Activated CD8-positive, alpha-beta memory T cell treated with anti-CD3 and anti-CD28 coated beads, Interleukin-2, amount 50 U/mL, for 4 hours (primary cell): ENCODE results near the gene PHAF1.

Experiments used
- DNase-seq: peaks from one replicate; pipeline ENCODE4 v3.0.0-alpha.2; 2020

PHAF1 gene

DNA sequence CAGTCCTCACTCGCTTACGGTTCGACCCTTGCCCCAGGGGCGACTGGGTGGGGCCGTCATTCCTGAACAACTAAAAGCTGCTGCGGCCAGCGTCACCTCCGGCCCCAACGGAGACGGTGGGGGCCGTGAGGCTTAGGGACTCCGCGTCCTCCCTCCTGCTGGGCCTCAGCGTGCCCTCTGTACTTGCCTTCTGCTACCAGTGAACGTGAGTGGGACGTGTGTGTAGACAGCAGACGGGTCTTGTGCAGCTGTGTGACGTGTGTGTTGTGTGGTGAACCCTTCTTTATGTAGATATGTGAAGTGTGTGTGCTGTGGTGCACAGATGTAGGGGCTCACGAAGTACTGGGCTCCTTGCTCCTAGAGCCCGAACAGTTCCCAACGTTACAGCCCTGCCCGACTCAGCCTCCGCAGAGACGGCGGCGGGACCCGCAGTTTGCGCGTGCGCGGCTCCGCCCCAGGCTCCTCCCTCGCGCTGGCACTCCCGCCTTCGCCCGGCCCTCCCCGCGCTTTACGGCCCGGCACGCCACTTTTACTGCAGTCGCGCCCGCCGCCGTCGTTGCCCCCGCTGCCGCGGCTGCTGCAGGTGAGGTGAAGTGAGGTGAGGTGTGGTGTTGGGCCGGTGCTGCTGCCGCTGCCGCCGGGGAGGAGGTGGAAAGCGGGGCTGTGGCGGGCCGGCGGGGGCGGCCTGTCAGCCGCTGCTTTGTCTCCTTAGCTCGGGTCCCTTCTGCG is at the start of gene PHAF1:
PHAF1 (plus strand) TSS at position 535 of the 729 bp plus-strand sequence. CDS start 235 bp downstream, outside the sequence.
- peak; percentile 96 for DNase-seq

DNA sequence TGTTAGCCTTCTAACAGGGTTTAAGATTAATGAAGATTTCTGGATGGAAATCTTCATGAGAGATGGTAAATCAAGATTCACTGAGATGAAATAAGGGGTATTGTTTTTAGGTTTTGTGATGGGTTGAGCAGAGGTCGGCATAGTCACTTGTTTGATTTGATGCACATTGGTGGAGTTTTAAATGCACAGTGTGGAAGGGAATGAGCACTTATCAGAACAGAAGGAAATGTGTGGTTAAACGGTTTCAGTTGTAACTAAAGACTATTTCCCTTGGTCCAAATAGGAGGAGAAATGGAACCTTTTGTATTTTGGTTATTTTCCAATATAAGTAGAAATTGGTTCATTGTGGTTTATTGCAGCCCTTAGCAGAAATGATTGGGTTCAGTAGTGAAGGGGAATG is 46.7 kb upstream of the PHAF1 start:
- no peak for DNase-seq

DNA sequence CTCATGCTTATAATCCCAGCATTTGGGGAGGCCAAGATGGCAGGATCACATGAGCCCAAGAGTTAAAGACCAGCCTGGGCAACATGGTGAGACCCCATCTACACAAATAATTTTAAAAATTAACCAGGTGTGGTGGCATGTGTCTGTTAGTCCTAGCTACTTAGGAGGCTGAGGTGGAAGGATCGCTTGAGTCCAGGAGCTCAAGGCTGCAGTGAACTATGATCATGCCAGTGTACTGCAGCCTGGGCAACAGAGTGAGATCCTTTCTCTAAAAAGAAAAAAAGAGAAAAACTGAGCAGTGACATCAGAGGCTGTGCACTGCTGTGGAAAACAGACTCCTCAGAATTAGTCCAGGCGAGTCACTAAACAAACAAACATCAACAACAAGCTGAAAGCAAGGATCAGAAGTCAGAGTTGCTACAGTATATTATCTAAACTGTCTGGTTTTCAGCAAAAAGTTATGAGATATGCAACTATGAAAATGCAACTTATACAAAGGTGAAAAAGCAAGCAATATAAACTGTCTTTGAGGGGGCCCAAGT is 41.5 kb upstream of the PHAF1 start:
- DNase-seq = no peak

DNA sequence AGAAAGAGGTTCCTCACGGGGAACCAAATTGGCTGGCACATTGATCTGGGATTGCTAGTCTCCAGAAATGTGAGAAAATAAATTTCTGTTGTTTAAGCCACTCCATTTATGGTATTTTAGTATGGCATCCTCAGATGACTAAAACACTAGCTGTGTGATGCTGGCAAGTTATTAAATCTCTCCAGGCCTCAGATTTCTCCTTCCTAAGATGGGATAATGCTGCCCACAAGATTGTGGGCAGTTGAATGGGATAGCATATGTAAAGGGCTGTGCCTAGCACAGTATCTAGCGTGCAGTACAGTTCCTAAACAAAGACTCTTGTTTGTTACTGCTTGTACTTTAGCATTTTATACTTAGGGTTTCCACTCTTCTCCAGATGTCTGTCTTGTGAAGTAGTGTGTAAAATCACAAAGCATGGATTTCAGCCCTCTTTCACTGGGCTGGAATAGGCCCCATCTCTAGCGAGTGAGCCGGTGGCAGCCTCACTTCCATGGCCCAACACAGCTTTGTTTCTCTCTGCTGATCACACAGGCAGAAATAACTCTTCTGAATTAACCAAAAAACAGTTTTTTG is 38.2 kb upstream of the PHAF1 start:
- no peak for DNase-seq

DNA sequence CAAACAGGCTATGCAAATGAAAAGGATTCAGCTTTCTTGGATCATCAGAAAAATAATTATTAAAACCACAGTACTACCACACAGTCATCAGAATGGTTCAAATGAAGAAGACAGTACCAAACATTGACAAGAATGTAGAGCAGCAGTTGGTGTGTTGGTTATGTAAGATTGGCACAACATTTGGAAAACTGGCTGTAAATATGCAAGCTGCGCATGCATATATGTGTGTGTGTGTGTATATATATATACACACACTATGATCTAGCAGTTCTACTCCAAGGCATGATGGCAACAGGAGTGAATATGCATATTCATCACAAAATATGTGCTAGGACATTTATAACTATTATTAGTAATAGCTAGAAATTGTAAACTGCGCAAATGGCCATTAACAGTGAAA is 34.4 kb upstream of the PHAF1 start:
- DNase-seq = no peak

DNA sequence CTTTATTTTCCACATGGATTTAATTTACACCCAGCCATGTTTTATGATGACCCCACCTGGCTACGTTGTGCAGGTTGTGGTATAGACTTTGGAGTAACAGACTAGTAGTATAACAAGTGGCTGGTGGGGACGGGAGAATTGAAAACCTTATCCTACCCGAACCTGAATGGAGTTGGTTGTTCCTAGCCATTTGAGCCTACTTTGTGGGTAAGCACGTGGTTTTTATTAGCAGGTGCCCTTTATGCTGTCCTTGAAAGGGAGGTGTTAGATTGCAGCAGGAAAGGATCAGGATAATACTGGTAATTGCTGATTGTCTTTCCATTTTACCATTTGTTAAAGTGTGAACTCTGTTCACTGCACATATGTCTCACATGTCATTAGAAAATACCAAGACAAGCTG is 31.9 kb upstream of the PHAF1 start:
- DNase-seq = no peak

DNA sequence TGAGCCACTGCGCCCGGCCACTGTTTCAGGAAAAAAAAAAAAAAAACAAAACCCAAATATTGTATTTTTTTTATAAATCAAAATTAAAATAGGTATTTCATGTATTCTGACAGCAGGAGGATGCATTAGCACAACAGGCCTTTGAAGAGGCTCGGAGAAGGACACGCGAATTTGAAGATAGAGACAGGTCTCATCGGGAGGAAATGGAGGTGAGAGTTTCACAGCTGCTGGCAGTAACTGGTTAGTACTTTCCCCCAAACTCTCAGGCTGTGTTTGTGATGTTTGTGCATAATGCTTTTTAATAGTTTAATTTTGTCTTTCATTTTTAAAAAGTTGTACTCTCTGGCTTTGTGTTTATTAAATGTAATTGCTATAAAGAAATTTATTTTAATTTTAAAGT is 27.6 kb upstream of the PHAF1 start:
- DNase-seq = no peak

DNA sequence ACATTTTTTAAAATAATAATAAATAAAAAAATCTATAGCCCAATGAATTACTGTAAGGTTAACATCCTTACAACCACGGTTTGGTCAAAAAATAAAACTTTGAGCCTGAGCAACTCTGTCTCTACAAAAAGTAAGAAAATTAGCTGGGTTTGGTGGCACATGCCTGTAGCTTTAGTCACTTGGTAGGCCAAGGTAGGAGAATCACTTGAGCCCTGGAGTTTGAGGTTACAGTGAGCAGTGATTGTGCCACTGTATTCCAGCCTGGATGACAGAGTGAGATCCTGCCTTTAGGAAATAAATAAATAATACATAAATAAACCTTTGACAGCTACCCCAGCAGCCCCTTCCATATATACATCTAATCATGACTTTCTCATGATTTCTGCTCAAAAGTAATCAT is 26.9 kb upstream of the PHAF1 start:
- no peak for DNase-seq

DNA sequence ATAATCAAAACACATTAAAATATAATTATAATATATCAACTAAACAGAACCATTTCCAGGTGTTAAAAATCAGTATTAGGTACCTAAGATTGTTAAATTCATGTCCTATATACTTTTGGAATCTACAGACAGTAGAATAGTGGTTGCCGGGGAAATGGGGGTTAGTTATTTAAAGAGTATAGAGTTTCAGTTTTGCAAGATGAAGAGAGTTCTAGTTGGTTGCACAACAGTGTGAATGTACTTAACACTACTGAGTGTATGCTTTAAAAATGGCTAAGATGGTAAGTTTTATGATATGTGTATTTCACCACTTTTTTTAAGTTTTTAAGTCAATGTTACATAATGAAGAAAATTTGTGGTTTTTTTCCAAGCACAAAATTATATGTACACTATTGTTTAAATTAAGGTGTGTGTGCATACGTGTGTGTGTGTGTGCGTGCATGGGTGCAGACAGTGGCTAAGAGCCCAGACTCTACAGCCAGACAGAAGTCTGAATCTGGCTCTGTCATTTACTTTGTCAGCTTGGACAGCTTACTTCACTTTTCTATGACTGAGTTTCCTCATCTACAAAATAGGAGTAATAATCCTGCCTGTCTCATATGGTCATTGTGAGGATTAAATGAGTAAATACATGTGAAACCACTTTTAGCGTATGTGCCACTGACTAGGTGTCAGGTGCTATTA is 25.3 kb upstream of the PHAF1 start:
- no peak for DNase-seq

DNA sequence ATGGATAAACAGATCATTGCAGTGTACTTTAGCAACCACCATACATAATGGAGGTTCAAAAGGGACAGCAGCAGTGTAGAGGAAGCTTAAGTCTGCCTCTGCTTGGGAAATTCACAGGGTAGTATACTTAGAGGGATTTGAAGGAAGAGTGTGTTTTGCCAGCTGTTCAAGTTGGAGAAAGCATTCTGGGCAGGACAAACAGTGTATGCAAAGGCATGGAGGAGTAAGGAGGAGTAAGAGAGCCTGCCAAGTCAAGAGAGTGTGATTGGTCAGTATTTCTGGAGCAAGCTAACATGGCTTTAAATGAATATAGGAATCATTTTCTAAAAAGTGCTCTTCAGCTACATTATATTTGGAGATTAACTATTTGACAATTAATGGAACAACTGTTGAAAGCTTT is 22.9 kb upstream of the PHAF1 start:
- no peak for DNase-seq

DNA sequence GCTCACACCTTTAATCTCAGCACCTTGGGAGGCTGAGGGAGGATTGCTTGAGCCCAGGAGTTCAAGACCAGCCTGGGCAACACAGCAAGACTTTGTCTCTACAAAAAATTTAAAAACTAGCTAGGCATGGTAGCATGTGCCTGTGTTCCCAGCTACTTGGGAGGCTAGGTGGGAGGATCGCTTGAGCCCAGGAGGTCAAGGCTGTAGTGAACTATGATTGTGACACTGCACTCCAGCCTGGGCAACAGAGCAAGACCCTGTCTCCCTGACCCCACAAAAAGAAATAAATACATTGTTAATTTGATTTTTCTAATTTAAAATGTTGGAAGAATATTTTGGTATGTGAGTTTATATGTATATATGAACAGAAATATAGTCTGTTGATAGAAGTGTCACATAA is 22.4 kb upstream of the PHAF1 start:
- DNase-seq = no peak

DNA sequence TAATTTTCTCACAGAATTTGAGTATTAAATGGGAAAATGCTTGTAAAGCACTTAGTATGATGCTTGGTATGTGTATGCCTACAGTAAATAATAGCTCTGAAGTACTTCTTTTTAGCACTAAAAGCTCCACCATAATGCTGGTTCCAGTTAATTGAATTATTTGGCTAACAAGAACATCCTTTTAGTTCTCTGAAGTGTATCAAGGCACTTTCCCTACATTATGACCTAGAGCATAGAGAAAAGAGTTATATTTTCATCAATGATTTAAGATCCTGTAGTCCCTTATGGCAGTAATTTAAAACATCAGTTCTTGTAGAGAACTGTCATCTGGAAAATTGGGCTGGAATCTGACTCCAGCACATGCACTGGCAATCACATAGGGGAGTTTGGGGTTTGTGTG is 21.9 kb upstream of the PHAF1 start:
- no peak for DNase-seq

DNA sequence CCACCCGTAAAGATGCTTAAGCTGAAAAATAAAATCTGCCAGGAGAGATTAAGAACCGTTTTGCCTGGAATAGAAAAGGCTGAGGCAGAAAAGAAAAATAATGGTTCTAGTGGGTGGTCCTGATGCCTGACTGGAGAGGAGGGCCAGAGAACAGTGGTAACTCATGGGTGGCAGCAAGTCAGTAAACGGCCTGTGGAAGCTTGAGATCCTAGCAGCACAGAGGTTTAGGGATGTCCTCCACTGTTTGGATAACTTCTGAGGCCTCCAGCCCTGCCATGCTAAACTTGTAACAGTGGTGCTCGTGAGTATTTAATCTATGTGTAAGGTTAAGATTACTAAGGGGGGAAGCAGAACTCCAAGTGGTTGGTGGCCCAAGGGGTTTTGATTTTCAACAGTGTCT is 21.2 kb upstream of the PHAF1 start:
- DNase-seq = no peak

DNA sequence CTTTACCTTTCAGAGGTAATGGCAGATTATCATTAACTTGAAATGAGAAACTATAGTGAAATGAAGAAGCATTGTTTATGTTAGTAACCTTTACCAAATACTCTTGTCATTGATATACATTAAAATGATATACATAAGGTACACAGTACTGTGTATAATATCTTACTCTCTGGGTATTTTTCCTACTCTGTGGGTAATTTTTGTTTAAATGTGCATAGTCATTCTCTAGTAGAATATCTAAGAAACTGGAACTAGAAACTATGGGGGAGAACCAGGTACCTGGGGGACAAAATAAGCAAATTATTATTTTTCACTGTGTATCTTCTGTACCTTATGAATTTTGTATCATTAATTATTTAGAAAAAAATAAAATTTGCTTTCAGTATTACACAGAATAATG is 20.6 kb upstream of the PHAF1 start:
- DNase-seq = no peak

DNA sequence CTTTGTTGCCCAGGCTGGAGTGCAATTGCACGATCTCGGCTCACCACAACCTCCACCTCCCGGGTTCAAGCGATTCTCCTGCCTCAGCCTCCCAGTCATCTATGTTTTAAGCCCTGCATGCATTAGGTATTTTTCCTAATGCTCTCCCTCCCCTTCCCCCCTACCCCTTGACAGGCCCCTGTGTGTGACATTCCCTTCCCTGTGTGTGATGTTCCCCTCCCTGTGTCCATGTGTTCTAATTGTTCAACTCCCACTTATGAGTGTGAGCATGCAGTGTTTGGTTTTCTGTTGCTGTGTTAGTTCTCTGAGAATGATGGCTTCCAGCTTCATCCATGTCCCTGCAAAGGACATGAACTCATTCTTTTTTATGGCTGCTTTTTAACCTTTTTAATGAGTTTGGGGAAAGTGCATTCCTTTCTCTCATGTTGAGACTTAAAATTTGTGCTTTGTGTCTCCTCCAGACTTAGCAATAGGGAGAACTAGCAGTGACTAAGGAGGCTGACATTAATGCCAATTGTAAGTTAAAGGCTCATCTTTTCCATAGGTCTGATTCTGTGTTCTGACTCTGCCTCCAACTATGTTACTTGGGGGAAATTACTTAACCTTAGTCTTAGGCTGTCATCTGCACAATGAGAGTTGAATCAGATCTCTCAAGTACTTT is 17.7 kb upstream of the PHAF1 start:
- DNase-seq = no peak

DNA sequence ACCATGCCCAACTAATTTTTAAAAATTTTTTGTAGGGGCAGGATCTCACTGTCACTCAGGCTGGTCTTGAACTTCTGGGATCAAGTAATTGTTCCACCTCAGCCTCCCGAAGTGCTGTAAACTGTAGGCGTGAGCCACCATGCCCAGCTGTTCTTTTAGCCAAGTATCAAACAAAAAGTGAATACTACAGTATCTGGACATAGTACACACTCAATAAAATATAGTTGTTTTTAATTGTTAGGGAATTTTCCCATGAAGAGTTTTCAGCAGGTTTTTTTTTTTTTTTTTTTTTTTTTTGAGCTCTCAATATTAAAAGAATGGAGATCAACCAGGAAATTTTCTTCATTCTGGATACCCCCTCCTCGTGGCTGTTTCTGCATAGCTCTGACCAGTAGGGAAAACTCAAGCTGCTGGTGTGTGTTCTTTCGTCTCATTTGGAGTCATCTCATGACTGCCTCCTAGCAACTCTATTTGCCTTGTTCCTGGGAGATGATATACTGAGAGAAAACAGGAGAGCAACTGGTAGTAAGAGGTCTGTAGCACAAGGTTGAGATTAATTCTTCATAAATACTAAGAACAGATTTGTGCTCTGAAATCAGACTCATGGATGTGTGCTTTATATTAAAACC is 16.5 kb upstream of the PHAF1 start:
- no peak for DNase-seq

DNA sequence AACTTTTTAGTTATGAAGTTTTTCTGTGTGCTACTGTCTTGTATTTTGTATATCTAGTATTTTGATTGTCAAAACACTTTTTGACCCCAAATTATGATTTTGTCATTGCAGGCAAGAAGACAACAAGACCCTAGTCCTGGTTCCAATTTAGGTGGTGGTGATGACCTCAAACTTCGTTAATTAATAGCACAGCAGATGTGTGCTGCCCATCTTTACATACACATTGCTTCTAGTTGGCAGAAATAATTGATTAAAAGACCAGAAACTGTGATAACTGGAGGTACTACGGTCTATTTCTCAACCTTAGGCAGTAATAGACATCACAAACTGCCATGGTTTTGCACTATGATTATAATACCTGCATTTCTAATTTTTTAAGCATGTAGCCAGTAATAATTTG is 11.1 kb upstream of the PHAF1 start:
- no peak for DNase-seq

DNA sequence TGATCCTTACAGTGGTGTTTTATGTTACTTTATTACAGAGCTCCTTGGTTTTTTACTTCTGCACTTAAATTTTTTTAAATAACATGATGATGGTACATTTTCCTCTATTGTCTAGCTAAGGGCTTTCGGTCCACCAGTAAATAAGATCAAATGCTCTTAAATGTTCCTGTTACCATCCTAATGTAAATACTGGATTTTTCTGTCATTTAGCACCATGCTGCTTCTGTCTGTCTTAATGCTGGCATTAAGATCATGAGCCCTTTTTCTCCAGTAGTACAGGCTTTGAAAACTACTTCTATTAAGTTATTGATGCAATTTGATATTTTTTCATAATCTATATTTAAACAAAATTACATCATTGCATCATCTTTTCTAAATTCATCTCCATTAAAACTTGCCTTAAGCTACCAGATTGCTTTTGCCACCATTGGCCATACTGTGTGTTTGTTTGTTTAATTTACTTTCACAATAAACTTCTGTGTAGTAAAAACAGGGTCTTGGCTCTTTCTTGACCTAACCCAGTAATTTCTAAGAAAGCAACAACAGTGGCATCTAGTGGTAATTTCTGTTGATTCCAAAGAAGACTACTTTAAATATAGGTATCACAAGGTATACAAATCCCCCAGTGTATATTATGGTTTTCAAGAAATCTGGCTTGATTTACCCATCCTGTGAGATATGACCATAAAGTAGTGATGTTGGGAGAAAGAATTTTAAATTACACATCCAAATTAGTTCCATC is 9.0 kb upstream of the PHAF1 start:
- no peak for DNase-seq

DNA sequence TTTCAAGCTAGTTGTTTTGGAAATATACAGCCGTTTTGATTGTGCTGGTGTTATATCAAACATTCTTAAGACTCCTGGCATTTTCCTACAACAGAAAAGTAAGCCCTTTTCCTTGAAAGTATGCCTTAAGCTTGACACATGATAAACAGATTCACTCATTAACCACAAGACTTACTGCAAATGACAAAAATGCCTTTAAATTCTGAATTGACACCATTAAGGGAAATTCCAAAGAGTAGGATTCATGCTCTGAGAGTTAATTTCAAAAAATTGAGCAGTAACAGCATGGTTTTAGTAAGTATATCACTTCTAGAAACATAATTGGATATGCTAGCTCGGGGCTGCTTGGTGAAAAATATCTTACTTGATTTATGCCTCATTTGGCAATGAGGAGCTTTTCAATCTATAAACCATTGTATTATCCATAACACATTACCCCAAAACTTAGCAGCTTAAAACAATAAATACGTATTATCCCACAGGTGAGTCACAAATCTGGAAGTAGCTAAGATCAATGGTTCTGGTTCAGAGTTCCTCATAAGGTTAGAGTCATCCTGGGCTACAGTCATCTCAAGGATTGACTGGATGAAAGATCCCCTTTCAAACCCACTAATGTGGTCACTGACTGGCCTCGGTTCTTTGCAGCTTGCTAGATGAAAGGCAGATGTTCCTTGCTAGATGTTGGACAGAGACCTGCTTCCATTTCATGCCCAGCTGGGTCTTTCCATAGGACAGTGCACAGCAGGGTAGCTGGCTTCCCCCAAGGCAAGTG is 8.2 kb upstream of the PHAF1 start:
- DNase-seq = no peak

DNA sequence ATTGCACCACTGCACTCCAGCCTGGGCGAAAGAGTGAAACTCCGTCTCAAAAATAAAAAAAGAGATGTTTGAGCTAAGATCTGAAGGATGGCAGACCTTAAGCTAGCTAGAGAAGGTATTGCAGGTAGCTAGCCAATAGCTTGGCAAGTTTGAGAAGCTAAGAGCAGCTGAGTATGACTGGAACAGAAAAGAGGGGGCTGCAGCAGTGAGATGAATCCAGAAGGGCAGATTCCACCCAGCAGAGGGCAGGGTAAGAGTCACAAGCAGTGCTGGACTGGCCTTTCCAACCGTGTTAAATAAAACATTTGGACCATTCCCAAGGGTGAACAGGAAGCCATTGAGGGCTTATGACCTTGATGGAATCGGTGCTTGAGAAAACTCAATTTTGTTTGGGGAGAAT is 5.7 kb upstream of the PHAF1 start:
- DNase-seq = no peak

DNA sequence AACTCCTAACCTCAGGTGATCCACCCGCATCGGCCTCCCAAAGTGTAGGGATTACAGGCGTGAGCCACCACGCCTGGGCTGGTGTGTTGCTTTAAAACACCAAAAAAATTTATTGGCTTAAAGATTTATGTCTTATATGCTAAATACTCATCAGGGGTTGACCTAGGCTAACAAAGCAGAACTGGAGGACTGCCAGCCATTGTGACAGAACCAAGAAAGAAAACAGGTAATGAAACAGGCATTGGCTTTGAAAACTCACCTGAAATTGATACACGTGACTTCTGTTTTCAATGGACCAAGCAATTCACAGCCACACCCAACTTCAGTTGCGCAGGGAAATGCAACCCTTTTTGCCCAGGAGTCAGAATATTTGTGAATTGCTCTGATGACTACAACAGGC is 4.9 kb upstream of the PHAF1 start:
- DNase-seq = no peak

DNA sequence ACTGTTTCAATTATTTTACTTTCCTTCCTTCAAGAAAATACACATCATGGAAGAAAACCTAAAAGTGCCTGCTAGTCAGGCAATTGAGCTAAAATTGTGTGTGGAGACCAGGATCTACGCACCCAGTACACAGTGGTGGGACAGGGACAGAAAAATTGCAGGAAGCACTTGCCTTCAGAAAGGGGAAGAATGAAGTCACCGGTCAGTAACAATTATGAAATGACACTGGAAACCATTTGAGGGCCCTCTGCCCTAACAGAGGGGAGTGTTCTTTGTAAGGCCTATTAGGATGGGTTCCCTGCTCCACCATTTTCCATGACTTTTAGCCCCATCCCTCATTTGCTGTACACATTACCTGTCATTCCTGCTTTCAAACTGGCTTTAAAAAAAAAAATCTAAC is 4.5 kb upstream of the PHAF1 start:
- DNase-seq = no peak
